NCI-H1436 (cell line): ENCODE data around the gene SLC9A9.
"Not testable (repeated sequence)": the region's sequence is repeated elsewhere in the genome, so short reads cannot be mapped to it uniquely, and the experiment has no call there.

Experiments used
- DNase-seq: peaks from one replicate; lab custom pipeline; 2025; lab: John Stamatoyannopoulos, UW

SLC9A9 gene

GRCh38 chr3:143810166-143810952 lies 37.9 kb downstream of the SLC9A9 start:
- DNase-seq, result no peak

- no peak for DNase-seq
Observed at GRCh38 chr3:143809121-143809621, 39.1 kb downstream of the SLC9A9 start.

GRCh38 chr3:143808030-143808429 lies 40.2 kb downstream of the SLC9A9 start:
- no peak for DNase-seq

- DNase-seq, result no peak
Observed at GRCh38 chr3:143806038-143806437, 42.2 kb downstream of the SLC9A9 start.

GRCh38 chr3:143805476-143805875 lies 42.8 kb downstream of the SLC9A9 start:
- not testable (repeated sequence) for DNase-seq

- DNase-seq, result not testable (repeated sequence)
Observed at GRCh38 chr3:143801046-143801445, 47.2 kb downstream of the SLC9A9 start.

- not testable (repeated sequence) for DNase-seq
Observed at GRCh38 chr3:143798151-143798550, 50.1 kb downstream of the SLC9A9 start.

- DNase-seq, result no peak
Observed at GRCh38 chr3:143795874-143796273, 52.4 kb downstream of the SLC9A9 start.

GRCh38 chr3:143794793-143795462 lies 53.3 kb downstream of the SLC9A9 start:
- no peak for DNase-seq

- no peak for DNase-seq
Observed at GRCh38 chr3:143793971-143794370, 54.3 kb downstream of the SLC9A9 start.

- no peak for DNase-seq
Observed at GRCh38 chr3:143791386-143791785, 56.9 kb downstream of the SLC9A9 start.

GRCh38 chr3:143786219-143787191 lies 61.8 kb downstream of the SLC9A9 start:
- DNase-seq, result no peak

- DNase-seq, result no peak
Observed at GRCh38 chr3:143784446-143784845, 63.8 kb downstream of the SLC9A9 start.

- DNase-seq, result no peak
Observed at GRCh38 chr3:143783851-143784370, 64.4 kb downstream of the SLC9A9 start.

- DNase-seq, result peak; percentile 54
Observed at GRCh38 chr3:143775459-143775858, 72.8 kb downstream of the SLC9A9 start.

- no peak for DNase-seq
Observed at GRCh38 chr3:143771939-143772338, 76.3 kb downstream of the SLC9A9 start.

- DNase-seq, result no peak
Observed at GRCh38 chr3:143771258-143771657, 77.0 kb downstream of the SLC9A9 start.

- DNase-seq, result no peak
Observed at GRCh38 chr3:143770391-143770790, 77.9 kb downstream of the SLC9A9 start.

GRCh38 chr3:143769616-143770015 lies 78.7 kb downstream of the SLC9A9 start:
- peak; percentile 10 for DNase-seq

GRCh38 chr3:143764840-143765239 lies 83.4 kb downstream of the SLC9A9 start:
- DNase-seq, result no peak

- peak; percentile 5 for DNase-seq
Observed at GRCh38 chr3:143763564-143764162, 84.6 kb downstream of the SLC9A9 start.
